ENCODE results near the gene SMC5.
"Not testable (repeated sequence)": the region's sequence is repeated elsewhere in the genome, so short reads cannot be mapped to it uniquely, and the experiment has no call there.

SMC5 gene

GRCh38 chr9:70278305-70278704 is 19.5 kb downstream of the SMC5 start:
- DNase-seq = no peak

GRCh38 chr9:70283848-70284247 is 25.1 kb downstream of the SMC5 start:
- DNase-seq = no peak

- no peak for DNase-seq
These were observed 26.5 kb downstream of the SMC5 start for GRCh38 chr9:70285246-70285645.

- DNase-seq = no peak
These were observed 27.3 kb downstream of the SMC5 start for GRCh38 chr9:70285981-70286598.

- DNase-seq = no peak
These were observed 31.8 kb downstream of the SMC5 start for GRCh38 chr9:70290626-70291025.

GRCh38 chr9:70291446-70291845 is 32.7 kb downstream of the SMC5 start:
- no peak for DNase-seq

GRCh38 chr9:70292253-70292652 is 33.5 kb downstream of the SMC5 start:
- no peak for DNase-seq

GRCh38 chr9:70293214-70293613 is 34.4 kb downstream of the SMC5 start:
- no peak for DNase-seq

GRCh38 chr9:70297141-70297540 is 38.4 kb downstream of the SMC5 start:
- DNase-seq = no peak

- DNase-seq = no peak
These were observed 39.5 kb downstream of the SMC5 start for GRCh38 chr9:70298245-70298771.

GRCh38 chr9:70303268-70303667 is 44.5 kb downstream of the SMC5 start:
- no peak for DNase-seq

- no peak for DNase-seq
These were observed 46.0 kb downstream of the SMC5 start for GRCh38 chr9:70304810-70305209.

GRCh38 chr9:70315389-70315788 is 56.6 kb downstream of the SMC5 start:
- DNase-seq = no peak

- DNase-seq = no peak
These were observed 59.2 kb downstream of the SMC5 start for GRCh38 chr9:70318002-70318401.

GRCh38 chr9:70322096-70322495 is 63.3 kb downstream of the SMC5 start:
- no peak for DNase-seq

- DNase-seq = no peak
These were observed 66.2 kb downstream of the SMC5 start for GRCh38 chr9:70324963-70325362.

GRCh38 chr9:70328625-70329024 is 69.8 kb downstream of the SMC5 start:
- not testable (repeated sequence) for DNase-seq

- DNase-seq = no peak
These were observed 81.8 kb downstream of the SMC5 start for GRCh38 chr9:70340572-70340971.

GRCh38 chr9:70347046-70347445 is 88.3 kb downstream of the SMC5 start:
- DNase-seq = no peak

GRCh38 chr9:70352356-70352755 is 93.6 kb downstream of the SMC5 start:
- no peak for DNase-seq

GRCh38 chr9:70352802-70353201 is 94.0 kb downstream of the SMC5 start:
- no peak for DNase-seq

- no peak for DNase-seq
These were observed 97.0 kb downstream of the SMC5 start for GRCh38 chr9:70355801-70356200.

GRCh38 chr9:70362952-70363351 is 104.2 kb downstream of the SMC5 start:
- DNase-seq = no peak

- no peak for DNase-seq
These were observed 105.0 kb downstream of the SMC5 start for GRCh38 chr9:70363760-70364159.

- DNase-seq = no peak
These were observed 108.6 kb downstream of the SMC5 start for GRCh38 chr9:70367305-70367930.
